Natural killer cell (primary cell): ENCODE measurements around the gene MEF2B. TPM values are rescaled to one million over a fixed set of nuclear protein-coding genes. Genes with fewer than 3 reads are reported as not detected.

ENCODE experiments used
- ATAC-seq, 3 donors: fragments of 150-1000 bp in 2 of 3; fragments of 200-7000 bp in 1 of 3; cut with Tn5 transposase; 1 replicate in 1 of 3; 2 replicates in 2 of 3; pipeline ENCODE4 v1.10.0; 2021; ENCODE audit warnings: mild to moderate bottlenecking in 2 of 3, moderate library complexity in 2 of 3
- DNase-seq, 2 donors: peaks; one replicate each; pipeline versions ENCODE4 v3.0.0 to v3.0.0-alpha.2; 2013 to 2021; ENCODE audit warnings: mixed read lengths in 1 of 2
- H3K27ac ChIP-seq: one replicate; pipeline ENCODE4 v1.5.1; 2013; ENCODE audit warnings: mild to moderate bottlenecking, low read length
- H3K27me3 ChIP-seq: one replicate; pipeline ENCODE4 v1.6.1; 2013; ENCODE audit warnings: low read length; ENCODE audit not compliant: control insufficient read depth, insufficient read depth
- H3K36me3 ChIP-seq: one replicate; pipeline ENCODE4 v1.6.1; 2013; ENCODE audit warnings: low read length; ENCODE audit not compliant: control insufficient read depth, insufficient read depth
- H3K4me1 ChIP-seq: one replicate; pipeline ENCODE4 v1.6.1; 2013; ENCODE audit warnings: low read length; ENCODE audit not compliant: control insufficient read depth, insufficient read depth
- H3K4me3 ChIP-seq: one replicate; pipeline ENCODE4 v1.5.1; 2013; ENCODE audit warnings: low read length
- H3K9me3 ChIP-seq: one replicate; pipeline ENCODE4 v1.6.1; 2013; ENCODE audit warnings: low read length; ENCODE audit not compliant: control insufficient read depth, insufficient read depth
- H3K27ac Mint-ChIP-seq, 2 donors: one replicate each; pipeline ENCODE4 v1.8.0; 2022; ENCODE audit warnings: mild to moderate bottlenecking in 2 of 2, mixed read lengths in 2 of 2, moderate library complexity in 1 of 2
- H3K27me3 Mint-ChIP-seq, 2 donors: one replicate each; pipeline ENCODE4 v1.8.0; 2022; ENCODE audit warnings: low read depth in 2 of 2, mixed read lengths in 2 of 2
- H3K36me3 Mint-ChIP-seq: one replicate; pipeline ENCODE4 v1.8.0; 2022; ENCODE audit warnings: mixed read lengths
- H3K4me1 Mint-ChIP-seq, 2 donors: one replicate each; pipeline ENCODE4 v1.8.0; 2022; ENCODE audit warnings: mixed read lengths in 2 of 2
- H3K4me3 Mint-ChIP-seq: one replicate; pipeline ENCODE4 v1.8.0; 2022; ENCODE audit warnings: mild to moderate bottlenecking, moderate library complexity, mixed read lengths
- H3K9me3 Mint-ChIP-seq, 2 donors: one replicate each; pipeline ENCODE4 v1.8.0; 2022; ENCODE audit warnings: mixed read lengths in 2 of 2
- WGBS: methylation state at CpG from one replicate; pipeline ENCODE4 v1.1.7; 2013; ENCODE audit warnings: missing lambda C conversion rate; ENCODE audit not compliant: insufficient coverage; 5-methylcytosine and 5-hydroxymethylcytosine counted together
- intact Hi-C: fragments of 100-400 bp; cut with micrococcal nuclease; formaldehyde crosslinking; loops from one replicate; pipeline ENCODE4 v1.14.2; 2022
- total RNA-seq, 4 donors: library from RNA; stranded (reverse); fragments of 120-200 nt in 1 of 4; gene quantifications; one replicate each; pipeline versions ENCODE4 v1.2.3 to v1.2.4, GENCODE V29; 2013 to 2022
- TF ChIP-seq, protein P1 (sequence below): fragments of 200-600 bp; IDR thresholded peaks from one replicate; pipeline ENCODE4 v1.8.0; 2022; ENCODE audit warnings: antibody characterized with exemption

Gene MEF2B
- total RNA-seq, 3 donors from 2014 or later (not counting 1 experiment from before 2014, with no cell fraction given), result 4.7 to 7.0 (median 5.6) TPM

DNA sequence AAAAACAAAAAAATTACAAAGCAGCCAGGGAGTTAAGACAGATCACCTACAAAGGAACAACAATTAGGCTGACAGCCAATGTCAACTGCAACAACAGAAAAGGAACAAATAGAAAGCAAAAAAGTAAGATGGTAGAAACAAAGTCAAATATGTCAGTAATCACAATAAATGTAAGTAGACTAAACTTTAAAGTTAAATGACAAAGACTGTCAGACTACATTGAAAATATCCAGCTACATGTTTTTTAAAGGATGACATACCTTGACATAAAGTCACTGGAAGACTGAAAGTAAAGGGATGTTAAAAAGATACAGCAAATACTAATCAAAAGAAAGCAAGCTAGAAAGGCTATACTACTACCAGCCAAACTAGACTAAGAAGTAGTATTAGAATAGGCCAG, 46.7 kb downstream of the MEF2B start:
- Histone ChIP-seq H3K9me3 (no peaks in the 10 kb centered on the region), H3K27me3 (no peaks in the 10 kb centered on the region), H3K4me3 (no peak overlapping the region), H3K27ac (no peak overlapping the region), H3K36me3 (peaks cover 6% of the 10 kb centered on the region), H3K4me1 (no peaks in the 10 kb centered on the region)
- no peak overlapping the region for H3K27ac Mint-ChIP-seq
- H3K4me3 Mint-ChIP-seq, result no peak overlapping the region
- H3K4me1 Mint-ChIP-seq, result no peaks in the 10 kb centered on the region
- peaks cover 16% of the 10 kb centered on the region for H3K36me3 Mint-ChIP-seq
- DNase-seq (no peak), ATAC-seq (no peak)
- peaks cover 5 to 6% of the 10 kb centered on the region in 2 donors for H3K9me3 Mint-ChIP-seq
- TF ChIP-seq, protein P1, sequence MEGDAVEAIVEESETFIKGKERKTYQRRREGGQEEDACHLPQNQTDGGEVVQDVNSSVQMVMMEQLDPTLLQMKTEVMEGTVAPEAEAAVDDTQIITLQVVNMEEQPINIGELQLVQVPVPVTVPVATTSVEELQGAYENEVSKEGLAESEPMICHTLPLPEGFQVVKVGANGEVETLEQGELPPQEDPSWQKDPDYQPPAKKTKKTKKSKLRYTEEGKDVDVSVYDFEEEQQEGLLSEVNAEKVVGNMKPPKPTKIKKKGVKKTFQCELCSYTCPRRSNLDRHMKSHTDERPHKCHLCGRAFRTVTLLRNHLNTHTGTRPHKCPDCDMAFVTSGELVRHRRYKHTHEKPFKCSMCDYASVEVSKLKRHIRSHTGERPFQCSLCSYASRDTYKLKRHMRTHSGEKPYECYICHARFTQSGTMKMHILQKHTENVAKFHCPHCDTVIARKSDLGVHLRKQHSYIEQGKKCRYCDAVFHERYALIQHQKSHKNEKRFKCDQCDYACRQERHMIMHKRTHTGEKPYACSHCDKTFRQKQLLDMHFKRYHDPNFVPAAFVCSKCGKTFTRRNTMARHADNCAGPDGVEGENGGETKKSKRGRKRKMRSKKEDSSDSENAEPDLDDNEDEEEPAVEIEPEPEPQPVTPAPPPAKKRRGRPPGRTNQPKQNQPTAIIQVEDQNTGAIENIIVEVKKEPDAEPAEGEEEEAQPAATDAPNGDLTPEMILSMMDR, result no peak
- no peaks in the 10 kb centered on the region for H3K27me3 Mint-ChIP-seq
- intact Hi-C loops, result no loop called here

DNA sequence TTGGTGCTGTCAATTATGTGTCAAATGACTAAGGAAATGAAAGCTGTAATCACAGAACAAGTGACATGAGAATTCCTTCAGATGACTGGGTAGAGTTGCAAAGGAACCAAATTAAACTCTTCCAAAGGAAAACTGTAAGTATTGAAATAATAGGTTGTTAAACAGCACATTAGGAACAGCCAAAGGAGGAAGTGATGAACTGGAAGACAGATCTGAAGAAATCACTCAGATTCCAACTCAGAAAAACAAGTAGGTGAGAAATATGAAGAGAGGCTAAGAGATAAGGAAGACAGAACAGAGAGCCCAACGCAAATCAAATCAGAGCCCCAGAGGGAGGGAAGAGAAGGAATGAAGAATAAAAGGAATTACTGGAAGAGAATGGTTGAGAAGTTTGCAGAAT, 47.2 kb downstream of the MEF2B start:
- no peaks in the 10 kb centered on the region for H3K4me1 Mint-ChIP-seq
- H3K27ac Mint-ChIP-seq, result no peak overlapping the region
- no peak overlapping the region for H3K4me3 Mint-ChIP-seq

GRCh38 chr19:19121371-19121770, 48.7 kb downstream of the MEF2B start:
- WGBS, result 94% methylated on average over 10 of the region's 10 CpGs
- Mint-ChIP-seq H3K27me3 (no peaks in the 10 kb centered on the region), H3K4me1 (no peaks in the 10 kb centered on the region), H3K4me3 (no peak overlapping the region), H3K36me3 (peaks cover 16% of the 10 kb centered on the region), H3K27ac (no peak overlapping the region), H3K9me3 (peaks cover 5 to 6% of the 10 kb centered on the region in 2 donors)
- TF ChIP-seq, protein P1, result no peak
- DNase-seq (no peak), ATAC-seq (no peak)
- intact Hi-C loops, result no loop called here
- no peaks in the 10 kb centered on the region for H3K27me3 ChIP-seq
- H3K9me3 ChIP-seq, result no peaks in the 10 kb centered on the region
- H3K36me3 ChIP-seq, result peaks cover 6% of the 10 kb centered on the region
- no peak overlapping the region for H3K4me3 ChIP-seq
- H3K4me1 ChIP-seq, result no peaks in the 10 kb centered on the region
- H3K27ac ChIP-seq, result no peak overlapping the region

More for the DNA sequence above, 47.2 kb downstream of the MEF2B start:
- no peaks in the 10 kb centered on the region for H3K27me3 ChIP-seq
- DNase-seq (no peak), ATAC-seq (no peak)
- H3K4me3 ChIP-seq, result no peak overlapping the region
- H3K4me1 ChIP-seq, result no peaks in the 10 kb centered on the region
- intact Hi-C loops, result no loop called here
- no peak overlapping the region for H3K27ac ChIP-seq
- Mint-ChIP-seq H3K36me3 (peaks cover 16% of the 10 kb centered on the region), H3K27me3 (no peaks in the 10 kb centered on the region), H3K9me3 (peaks cover 5 to 6% of the 10 kb centered on the region in 2 donors)
- peaks cover 6% of the 10 kb centered on the region for H3K36me3 ChIP-seq
- 100% methylated on average over 1 of the region's 1 CpG for WGBS
- TF ChIP-seq, protein P1, result no peak
- no peaks in the 10 kb centered on the region for H3K9me3 ChIP-seq
